ENCODE results near the gene LZIC. TPM values are rescaled to one million over a fixed set of nuclear protein-coding genes. Genes with fewer than 3 reads are reported as not detected.

The LZIC gene
- total and polyA plus RNA-seq, 9 of the 15 experiments (the other 6 are each of a cell fraction or from before 2014, with no cell fraction given), result 32.9 to 109 (median 61.7) TPM

GRCh38 chr1:9942399-9942938 lies 722 bp downstream of the LZIC start (continued):
- TF ChIP-seq STAT6 (CRISPR knock-in tag; IDR thresholded peaks at IDR 0.05) (no peak), BCOR (IDR thresholded peaks at IDR 0.05) (no peak), PTBP1 (IDR thresholded peaks at IDR 0.05; ENCODE audit: low read depth, low read length) (no peak)
- TF ChIP-seq, protein P1, sequence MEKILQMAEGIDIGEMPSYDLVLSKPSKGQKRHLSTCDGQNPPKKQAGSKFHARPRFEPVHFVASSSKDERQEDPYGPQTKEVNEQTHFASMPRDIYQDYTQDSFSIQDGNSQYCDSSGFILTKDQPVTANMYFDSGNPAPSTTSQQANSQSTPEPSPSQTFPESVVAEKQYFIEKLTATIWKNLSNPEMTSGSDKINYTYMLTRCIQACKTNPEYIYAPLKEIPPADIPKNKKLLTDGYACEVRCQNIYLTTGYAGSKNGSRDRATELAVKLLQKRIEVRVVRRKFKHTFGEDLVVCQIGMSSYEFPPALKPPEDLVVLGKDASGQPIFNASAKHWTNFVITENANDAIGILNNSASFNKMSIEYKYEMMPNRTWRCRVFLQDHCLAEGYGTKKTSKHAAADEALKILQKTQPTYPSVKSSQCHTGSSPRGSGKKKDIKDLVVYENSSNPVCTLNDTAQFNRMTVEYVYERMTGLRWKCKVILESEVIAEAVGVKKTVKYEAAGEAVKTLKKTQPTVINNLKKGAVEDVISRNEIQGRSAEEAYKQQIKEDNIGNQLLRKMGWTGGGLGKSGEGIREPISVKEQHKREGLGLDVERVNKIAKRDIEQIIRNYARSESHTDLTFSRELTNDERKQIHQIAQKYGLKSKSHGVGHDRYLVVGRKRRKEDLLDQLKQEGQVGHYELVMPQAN (IDR thresholded peaks at IDR 0.05; ENCODE audit: borderline replicate concordance), result no peak
- TF ChIP-seq, protein P2, sequence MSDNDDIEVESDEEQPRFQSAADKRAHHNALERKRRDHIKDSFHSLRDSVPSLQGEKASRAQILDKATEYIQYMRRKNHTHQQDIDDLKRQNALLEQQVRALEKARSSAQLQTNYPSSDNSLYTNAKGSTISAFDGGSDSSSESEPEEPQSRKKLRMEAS (CRISPR knock-in tag; IDR thresholded peaks at IDR 0.05), result no peak

Data from K562 (cell line).